ENCODE results near the gene CAMSAP2.
A peak's percentile ranks its signal among the peaks of the same experiment; 100 is the strongest.

GRCh38 chr1:200802865-200803512, 64.3 kb downstream of the CAMSAP2 start:
- TF ChIP-seq CTCF (IDR thresholded peaks at IDR 0.05) (peak; percentile 80 to 86), POLR2A (IDR thresholded peaks at IDR 0.05) (no peak), POLR2AphosphoS5 (IDR thresholded peaks at IDR 0.05) (no peak), EP300 (IDR thresholded peaks at IDR 0.05) (no peak)
